Measurements from ENCODE around the gene STARD9. TPM values are rescaled to one million over a fixed set of nuclear protein-coding genes. Genes with fewer than 3 reads are reported as not detected.
A peak's percentile ranks its signal among the peaks of the same experiment; 100 is the strongest.

The STARD9 gene
- total and polyA plus RNA-seq, 9 of the 15 experiments (the other 6 are each of a cell fraction or from before 2014, with no cell fraction given) = 0.45 to 6.0 (median 3.6) TPM

- TF ChIP-seq, protein P1, sequence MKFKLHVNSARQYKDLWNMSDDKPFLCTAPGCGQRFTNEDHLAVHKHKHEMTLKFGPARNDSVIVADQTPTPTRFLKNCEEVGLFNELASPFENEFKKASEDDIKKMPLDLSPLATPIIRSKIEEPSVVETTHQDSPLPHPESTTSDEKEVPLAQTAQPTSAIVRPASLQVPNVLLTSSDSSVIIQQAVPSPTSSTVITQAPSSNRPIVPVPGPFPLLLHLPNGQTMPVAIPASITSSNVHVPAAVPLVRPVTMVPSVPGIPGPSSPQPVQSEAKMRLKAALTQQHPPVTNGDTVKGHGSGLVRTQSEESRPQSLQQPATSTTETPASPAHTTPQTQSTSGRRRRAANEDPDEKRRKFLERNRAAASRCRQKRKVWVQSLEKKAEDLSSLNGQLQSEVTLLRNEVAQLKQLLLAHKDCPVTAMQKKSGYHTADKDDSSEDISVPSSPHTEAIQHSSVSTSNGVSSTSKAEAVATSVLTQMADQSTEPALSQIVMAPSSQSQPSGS (CRISPR knock-in tag; IDR thresholded peaks at IDR 0.05) = no peak
- no peak for TF ChIP-seq EHMT2 (IDR thresholded peaks at IDR 0.05)
- TF ChIP-seq RB1 (IDR thresholded peaks at IDR 0.05; ENCODE audit: low read depth) = peak; percentile 57
- no peak for TF ChIP-seq NUFIP1 (IDR thresholded peaks at IDR 0.05; ENCODE audit: partially characterized antibody)
- no peak for TF ChIP-seq CHAMP1 (IDR thresholded peaks at IDR 0.05)
- no peak for TF ChIP-seq SMAD3 (CRISPR knock-in tag; conservative IDR thresholded peaks at IDR 0.05)
- no peak for TF ChIP-seq SRSF7 (optimal IDR thresholded peaks at IDR 0.05; ENCODE audit: low read depth, low read length)
- no peak for TF ChIP-seq TRIM25 (IDR thresholded peaks at IDR 0.05; ENCODE audit: borderline replicate concordance)
- peak; percentile 23 for TF ChIP-seq SP2 (IDR thresholded peaks at IDR 0.05; ENCODE audit: extremely low read depth, low read depth, low read length, poor library complexity, severe bottlenecking)
- TF ChIP-seq PTRF (tag; IDR thresholded peaks at IDR 0.05) = no peak
- TF ChIP-seq HNRNPL (IDR thresholded peaks at IDR 0.05; ENCODE audit: low read depth, low read length) = peak; percentile 97
- peak; percentile 66 for TF ChIP-seq ZNF232 (CRISPR knock-in tag; IDR thresholded peaks at IDR 0.05)
- TF ChIP-seq TEAD1 (CRISPR knock-in tag; IDR thresholded peaks at IDR 0.05) = peak; percentile 55 to 83; a peak in 3 of 4 replicates
- TF ChIP-seq, protein P2, sequence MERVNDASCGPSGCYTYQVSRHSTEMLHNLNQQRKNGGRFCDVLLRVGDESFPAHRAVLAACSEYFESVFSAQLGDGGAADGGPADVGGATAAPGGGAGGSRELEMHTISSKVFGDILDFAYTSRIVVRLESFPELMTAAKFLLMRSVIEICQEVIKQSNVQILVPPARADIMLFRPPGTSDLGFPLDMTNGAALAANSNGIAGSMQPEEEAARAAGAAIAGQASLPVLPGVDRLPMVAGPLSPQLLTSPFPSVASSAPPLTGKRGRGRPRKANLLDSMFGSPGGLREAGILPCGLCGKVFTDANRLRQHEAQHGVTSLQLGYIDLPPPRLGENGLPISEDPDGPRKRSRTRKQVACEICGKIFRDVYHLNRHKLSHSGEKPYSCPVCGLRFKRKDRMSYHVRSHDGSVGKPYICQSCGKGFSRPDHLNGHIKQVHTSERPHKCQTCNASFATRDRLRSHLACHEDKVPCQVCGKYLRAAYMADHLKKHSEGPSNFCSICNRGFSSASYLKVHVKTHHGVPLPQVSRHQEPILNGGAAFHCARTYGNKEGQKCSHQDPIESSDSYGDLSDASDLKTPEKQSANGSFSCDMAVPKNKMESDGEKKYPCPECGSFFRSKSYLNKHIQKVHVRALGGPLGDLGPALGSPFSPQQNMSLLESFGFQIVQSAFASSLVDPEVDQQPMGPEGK (CRISPR knock-in tag; IDR thresholded peaks at IDR 0.05; ENCODE audit: borderline replicate concordance) = no peak
- no peak for TF ChIP-seq HDAC3 (IDR thresholded peaks at IDR 0.05; ENCODE audit: borderline replicate concordance, partially characterized antibody)
- peak; percentile 90 to 93 for TF ChIP-seq E2F6 (IDR thresholded peaks at IDR 0.05; ENCODE audit: borderline replicate concordance in 1 of 2, extremely low read depth in 1 of 2, insufficient read depth in 1 of 2, insufficient read length in 1 of 2, low read depth in 1 of 2, low read length in 1 of 2, poor library complexity in 1 of 2, severe bottlenecking in 1 of 2)
- TF ChIP-seq SREBF2 (CRISPR knock-in tag; IDR thresholded peaks at IDR 0.05) = no peak
- no peak for TF ChIP-seq ZNF165 (CRISPR knock-in tag; IDR thresholded peaks at IDR 0.05; ENCODE audit: borderline replicate concordance)
Measured at GRCh38 chr15:42575188-42576039, at the start of gene STARD9 (continued).
